Left lobe of liver (tissue), 2 donors: ENCODE measurements around the gene PLEKHG4. TPM values are rescaled to one million over a fixed set of nuclear protein-coding genes. Genes with fewer than 3 reads are reported as not detected.
A peak's percentile ranks its signal among the peaks of the same experiment; 100 is the strongest.

Source experiments
- ATAC-seq: fragments of 200-7000 bp; cut with Tn5 transposase; one replicate; pipeline ENCODE4 v1.9.1; 2020; ENCODE audit warnings: mild to moderate bottlenecking, moderate library complexity
- DNase-seq: peaks from one replicate; pipeline ENCODE4 v3.0.0-alpha.2; 2020; ENCODE audit warnings: low spot score
- total RNA-seq: library from RNA; stranded (reverse); gene quantifications from one replicate; pipeline ENCODE4 v1.2.1, GENCODE V29; 2021
- donor health status: DM: no; HTN: no; CAD: no; lungs with moderate emphysema.
- donor health status: DM: no; HTN: yes; CAD: no.

Gene PLEKHG4
- total RNA-seq, 1 donor from 2014 or later: 0.20 TPM

DNA sequence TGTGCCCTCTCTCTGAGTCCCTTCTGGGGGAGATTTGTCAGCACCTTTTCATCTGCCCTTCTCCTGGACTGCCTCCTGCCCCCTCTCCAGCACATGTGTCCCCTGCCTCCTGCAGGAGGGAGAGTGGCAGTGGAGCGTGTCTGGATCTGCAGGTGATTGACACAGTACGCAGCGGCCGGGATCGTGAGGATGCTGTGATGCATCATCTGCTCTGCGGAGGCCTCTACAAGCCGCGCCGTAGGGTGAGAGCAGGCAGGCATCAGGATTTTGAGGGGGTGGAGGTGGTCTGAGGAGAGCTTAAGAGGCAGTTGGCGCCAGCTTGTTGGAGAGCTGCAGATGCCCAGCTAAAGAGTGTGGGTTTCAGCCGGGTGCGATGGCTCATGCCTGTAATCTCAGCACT lies 19.6 kb upstream of the PLEKHG4 start:
- ATAC-seq: no peak
- no peak for DNase-seq

DNA sequence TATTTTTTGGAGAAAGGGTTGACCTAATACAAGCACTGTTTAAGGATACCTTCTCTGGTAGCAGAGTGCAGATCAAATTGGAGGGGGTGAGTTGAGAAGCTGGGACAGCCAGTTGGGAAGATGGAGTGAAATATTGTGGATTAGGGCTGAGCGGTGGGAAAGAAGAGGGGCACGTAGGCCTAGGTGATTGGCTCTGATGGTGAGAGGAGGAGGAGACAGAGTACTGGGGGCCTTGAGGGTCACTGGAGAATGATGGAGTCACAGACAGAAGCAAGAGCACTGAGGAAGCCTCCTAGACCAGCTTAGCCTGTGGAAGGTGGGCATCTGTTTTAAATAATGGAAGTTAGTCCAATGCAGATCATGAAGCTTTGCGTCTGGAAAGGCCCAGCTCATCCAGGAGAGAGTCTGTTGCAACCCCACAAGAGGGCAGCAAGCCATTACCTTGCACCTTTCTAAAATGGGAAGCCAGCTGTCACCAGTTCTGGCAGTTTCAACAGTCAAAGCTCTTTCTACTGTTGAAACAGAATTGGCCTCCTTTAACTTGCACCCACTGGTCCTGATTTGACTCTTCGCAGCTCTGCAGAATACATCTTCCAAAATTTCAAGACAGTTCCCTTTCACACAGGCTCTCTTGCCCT lies 18.8 kb upstream of the PLEKHG4 start:
- no peak for DNase-seq
- ATAC-seq: peak; percentile 93

DNA sequence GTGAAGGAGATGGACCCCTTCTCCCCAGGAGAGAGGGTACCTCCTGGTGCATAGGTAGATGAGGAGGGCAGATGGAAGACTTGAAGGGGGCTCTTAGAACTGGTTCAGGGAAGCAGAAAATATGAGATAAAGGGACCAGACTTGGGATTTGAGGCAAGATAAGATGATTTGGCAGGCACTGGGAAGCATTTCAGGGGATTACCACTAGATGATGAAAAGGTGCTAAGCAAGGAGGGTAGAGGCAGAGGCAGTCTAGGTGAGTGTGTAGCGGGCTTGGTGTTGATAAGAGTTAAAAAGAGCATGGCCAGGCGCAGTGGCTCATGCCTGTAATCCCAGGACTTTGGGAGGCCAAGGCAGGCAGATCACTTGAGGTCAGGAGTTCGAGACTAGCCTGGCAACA lies 16.1 kb upstream of the PLEKHG4 start:
- no peak for ATAC-seq
- no peak for DNase-seq

DNA sequence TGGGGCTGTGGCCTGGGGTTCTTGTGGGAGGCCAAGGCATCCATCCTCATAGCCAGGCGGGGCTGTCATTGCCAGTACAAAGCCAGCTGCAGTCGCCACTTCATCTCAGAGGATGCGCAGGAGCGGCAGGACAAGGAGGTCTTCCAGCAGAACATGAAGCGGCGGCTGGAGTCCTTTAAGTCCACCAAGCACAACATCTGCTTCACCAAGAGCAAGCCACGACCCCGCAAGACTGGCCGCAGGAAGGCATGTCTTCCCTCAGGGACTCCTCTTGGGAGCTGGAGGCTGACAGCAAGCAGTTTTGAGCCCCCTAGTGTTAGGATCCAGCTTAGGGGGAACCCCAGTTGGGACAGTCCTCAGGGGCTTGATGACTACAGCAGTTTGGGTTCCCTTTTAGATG lies 15.1 kb upstream of the PLEKHG4 start:
- no peak for DNase-seq
- ATAC-seq: no peak

DNA sequence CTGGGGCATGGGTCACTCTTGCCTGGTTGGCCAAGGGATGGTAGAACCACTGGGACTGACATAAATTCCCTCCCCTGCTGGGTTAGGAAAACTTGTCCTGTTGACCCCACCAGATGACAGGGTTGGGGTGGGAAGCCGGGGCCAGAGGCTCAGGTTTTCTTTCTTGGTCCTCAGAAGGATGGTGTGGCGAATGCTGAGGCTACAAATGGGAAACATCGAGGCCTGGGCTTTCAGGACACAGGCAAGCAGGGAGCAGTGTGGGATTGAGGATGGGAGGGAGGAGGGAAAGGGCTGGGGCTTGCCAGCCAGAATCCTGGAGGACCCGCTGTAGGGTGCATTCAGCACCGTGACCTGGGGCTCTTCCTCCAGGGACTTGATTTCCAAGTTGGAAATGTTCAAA lies 14.5 kb upstream of the PLEKHG4 start:
- no peak for DNase-seq
- ATAC-seq: no peak

DNA sequence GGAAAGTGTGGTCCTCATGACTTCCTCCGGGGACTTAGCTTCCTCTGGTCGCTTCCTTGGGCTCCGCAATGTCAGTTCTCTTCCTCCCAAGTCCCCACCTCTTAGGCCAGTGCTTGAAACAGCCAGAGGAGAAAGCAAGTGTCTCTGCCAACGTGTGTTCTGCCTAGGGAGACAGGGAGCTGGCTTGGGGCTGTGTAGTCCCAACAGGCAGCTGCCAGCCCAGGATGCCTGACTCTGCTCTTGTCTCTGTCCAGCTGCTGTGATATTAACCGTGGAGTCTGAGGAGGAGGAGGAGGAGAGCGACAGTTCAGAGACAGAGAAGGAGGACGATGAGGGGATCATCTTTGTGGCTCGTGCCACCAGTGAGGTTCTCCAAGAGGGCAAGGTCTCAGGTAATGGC lies 13.5 kb upstream of the PLEKHG4 start:
- no peak for ATAC-seq

DNA sequence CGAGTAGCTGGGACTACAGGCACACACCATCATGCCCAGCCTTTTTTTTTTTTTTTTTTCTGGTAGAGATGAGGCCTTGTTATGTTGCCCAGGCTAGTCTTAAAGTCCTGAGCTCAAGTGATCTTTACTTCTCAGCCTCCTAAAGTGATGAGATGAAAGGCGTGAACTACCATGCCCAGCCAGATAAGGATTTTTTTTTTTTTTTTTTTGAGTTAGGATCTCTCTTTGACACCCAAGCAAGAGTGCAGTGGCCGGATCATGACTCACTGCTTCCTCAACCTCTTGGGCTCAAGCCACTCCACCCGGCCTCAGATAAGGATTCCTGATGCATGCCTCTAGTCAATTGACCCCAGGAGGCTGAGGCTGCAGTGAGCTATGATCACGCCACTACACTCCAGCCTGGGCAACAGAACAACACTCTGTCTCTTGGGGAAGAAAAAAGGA lies 11.2 kb upstream of the PLEKHG4 start:
- DNase-seq (no peak), ATAC-seq (peak; percentile 35)

More for the DNA sequence above, 13.5 kb upstream of the PLEKHG4 start:
- no peak for DNase-seq

DNA sequence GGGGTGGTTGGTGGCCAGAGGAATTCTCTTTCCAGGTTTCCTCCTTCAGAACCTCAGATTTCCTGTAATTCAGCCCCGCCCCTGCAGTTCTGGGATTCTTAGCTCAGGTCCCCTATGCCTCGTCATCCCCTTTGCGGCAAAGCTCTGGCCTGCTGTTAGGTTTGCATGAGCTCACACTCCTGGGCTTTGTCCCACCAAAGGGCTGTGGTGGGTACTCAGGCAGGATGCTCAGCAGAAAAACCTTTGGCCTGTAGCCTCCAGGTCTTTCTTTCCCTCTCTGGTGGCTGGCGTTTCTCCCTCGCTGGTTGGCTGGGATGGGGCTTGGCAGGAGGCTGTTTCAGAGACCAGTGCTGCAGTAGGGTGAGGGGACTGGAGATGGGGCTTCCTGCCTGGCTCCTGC lies 9.6 kb upstream of the PLEKHG4 start:
- no peak for ATAC-seq
- no peak for DNase-seq

DNA sequence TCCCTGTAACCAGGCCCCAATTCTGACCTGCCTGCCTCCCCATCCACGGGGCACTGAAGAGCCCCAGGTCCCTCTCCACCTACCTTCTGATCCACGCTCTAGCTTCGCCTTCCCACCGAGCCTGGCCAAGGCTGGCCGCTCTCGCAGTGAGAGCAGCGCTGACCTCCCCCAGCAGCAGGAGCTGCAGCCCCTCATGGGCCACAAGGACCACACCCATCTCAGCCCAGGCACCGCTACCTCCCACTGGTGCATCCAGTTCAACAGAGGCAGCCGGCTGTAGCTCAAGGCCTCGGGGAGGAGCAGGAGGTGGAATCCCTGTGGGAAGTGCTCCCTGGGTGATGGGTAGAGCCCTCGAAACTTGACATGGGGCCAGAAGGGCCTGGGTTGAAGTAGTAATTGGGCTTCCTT lies 8.4 kb upstream of the PLEKHG4 start:
- ATAC-seq (no peak), DNase-seq (no peak)

DNA sequence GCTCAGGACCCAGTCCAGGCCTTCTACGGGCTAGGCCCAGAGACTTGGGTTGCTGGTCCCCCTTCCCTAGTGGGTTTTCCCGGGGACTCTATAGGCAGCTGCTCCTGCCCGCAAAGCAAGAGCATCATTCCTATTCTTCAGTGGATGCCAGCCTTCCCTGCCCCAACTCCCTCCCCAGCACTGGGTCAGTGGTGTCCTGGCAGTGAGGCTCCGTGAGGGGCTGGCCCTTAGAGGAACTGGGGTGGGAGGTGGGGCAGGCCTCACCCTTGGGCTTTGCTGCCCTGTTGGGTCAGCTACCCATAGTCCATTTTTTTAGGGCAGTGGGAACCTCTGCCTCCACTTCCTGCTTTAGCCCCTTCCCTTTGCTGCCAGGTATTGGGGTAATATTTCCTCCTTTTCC lies 7.9 kb upstream of the PLEKHG4 start:
- DNase-seq (no peak), ATAC-seq (no peak)

DNA sequence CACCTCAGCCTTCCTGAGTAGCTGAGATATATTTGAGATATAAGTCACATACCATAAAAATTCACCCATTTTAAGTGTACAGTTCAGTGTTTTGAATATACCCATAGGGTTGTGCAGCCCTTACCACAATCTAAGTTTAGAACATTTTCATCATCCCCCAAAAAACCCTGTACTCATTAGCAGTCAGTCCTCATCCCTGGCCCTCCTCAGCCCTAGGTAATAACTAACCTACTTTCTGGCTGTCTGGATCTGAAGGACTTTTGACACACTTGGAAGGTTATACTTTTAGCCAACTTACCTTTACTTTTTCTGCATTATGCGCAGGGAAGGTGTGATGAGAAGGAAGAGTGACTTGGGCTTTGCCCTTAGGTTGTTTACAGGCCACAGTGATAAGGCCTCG lies 4.0 kb upstream of the PLEKHG4 start:
- ATAC-seq (no peak), DNase-seq (no peak)

DNA sequence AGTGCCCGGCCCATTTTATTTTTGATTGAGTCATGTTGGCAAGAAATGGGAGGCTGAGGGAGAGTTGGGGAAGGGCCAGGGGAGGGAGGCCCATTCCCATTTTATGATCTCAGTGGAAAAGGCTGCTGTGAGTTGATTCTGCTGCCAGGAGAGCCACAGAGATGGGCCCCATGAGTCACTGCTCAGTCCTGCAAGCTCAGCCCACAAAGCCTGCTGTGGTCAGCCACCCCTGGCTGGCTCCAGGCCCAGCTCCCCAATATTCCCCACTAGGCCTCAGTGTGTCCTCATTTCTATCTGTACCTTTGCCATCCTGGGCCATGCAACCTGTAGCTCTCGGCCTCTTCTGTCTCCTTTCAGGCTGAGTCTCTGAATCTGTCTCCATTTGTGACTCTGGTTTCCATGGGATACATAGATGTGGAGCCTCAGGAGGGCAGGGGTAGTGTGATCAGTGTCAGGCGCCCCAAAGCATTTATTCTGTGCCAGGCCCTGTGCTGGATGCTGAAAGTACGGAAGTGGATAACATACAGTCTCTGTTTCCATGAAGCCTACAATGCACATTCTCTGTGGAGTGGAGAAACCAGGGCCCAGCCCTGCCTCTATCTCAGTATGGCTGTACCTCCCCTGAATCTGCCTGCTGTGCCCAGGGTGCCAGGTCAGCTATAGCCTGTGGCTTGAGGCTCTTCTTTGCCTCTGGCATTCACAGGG lies 1.9 kb upstream of the PLEKHG4 start:
- ATAC-seq (no peak), DNase-seq (no peak)

DNA sequence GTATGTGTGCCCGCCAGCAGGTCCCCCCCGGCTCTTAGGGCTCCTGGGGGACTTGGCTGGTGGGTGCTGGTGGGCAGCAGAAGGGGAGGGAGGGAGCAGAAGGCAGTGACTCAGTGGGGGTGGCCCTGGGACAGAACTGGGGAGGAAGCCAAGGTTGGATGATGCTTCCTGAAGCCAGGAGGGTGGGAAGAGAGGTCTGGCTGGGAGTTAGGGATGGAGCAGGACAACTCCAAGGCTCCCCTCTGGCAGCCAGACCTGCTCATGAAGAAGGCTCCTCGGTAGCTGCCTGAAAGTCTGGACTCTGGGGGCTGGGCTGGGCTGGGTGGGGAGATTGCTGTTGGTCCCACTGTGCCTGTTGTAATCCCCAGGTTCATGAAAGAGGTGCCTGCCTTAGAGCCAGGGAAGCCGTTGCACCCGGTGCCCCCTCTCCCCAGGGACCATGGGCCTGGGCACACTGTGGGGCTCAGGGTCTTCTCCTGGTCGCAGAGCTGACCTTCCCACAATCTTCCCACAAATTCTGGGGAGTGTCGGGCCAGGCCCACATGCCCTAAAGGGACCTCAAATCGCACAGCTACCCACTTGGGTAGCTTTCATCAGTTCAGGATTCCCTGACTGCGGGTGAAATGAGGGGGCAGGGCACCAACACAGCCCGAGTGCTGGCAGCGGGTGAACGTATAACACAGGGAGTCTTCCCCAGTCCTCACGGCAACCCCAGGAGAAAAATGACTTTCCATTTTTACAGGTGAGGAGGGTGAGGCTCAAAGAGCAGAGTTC lies 1.1 kb upstream of the PLEKHG4 start:
- ATAC-seq (no peak), DNase-seq (no peak)

DNA sequence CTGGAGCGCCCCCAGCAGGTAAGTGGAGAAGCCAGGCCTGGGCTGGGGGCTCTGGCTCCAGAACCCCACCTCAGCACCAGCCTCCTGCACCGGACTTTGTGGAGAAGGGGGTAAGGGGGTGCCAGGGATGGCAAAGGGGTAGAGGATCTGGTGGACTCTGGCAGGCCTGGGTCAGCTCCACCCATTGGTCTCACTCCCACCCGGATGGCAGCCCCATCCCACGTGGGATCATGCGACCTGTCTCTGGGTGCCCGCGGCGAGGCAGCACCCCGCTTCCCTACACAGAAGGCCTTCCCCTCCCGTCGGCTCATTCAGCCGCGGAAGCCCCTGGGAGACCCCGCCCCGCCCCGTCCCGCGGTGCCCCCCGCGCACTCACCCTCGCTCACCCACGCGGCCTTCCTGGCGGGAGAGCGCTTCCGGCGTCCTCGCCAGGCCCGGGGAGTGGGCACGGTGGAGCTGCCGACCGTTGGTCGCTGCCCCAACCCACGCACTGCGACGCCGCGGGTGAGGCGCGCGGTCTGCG lies 498 bp upstream of the PLEKHG4 start:
- DNase-seq: no peak

DNA sequence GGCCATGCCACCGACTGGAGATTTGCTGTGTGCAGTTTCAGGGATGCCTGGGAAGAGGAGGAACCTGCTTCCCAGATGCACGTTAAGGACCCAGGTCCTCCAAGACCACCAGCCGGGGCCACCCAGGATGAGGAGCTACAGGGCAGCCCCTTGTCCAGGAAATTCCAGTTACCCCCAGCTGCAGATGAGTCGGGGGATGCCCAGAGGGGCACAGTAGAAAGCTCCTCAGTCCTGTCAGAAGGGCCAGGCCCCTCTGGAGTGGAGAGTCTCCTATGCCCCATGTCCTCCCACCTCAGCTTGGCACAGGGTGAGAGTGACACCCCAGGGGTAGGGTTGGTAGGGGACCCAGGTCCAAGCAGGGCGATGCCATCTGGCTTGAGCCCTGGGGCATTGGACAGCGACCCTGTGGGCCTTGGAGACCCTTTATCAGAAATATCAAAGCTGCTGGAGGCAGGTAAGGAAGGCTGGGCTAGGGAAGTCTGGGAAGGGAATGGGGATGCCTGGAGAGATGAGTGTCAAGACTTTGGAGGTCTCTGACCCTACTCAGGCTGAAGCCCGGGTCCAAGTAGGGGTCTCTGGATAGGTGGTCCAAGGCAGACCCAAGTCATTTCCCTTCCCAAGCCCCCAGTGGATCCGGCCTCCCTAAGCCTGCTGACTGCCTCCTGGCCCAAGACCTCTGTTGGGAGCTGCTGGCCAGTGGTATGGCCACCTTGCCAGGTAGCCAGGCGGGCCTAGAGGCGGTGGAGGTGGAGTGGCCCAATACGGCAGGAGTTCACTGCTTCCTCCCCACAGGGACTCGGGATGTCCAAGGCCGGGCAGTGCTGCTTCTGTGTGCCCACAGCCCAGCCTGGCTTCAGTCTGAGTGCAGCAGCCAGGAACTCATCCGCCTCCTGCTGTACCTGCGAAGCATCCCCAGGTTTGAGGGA lies 1.0 kb downstream of the PLEKHG4 start:
- no peak for DNase-seq

More for the DNA sequence above, 498 bp upstream of the PLEKHG4 start:
- ATAC-seq: no peak

DNA sequence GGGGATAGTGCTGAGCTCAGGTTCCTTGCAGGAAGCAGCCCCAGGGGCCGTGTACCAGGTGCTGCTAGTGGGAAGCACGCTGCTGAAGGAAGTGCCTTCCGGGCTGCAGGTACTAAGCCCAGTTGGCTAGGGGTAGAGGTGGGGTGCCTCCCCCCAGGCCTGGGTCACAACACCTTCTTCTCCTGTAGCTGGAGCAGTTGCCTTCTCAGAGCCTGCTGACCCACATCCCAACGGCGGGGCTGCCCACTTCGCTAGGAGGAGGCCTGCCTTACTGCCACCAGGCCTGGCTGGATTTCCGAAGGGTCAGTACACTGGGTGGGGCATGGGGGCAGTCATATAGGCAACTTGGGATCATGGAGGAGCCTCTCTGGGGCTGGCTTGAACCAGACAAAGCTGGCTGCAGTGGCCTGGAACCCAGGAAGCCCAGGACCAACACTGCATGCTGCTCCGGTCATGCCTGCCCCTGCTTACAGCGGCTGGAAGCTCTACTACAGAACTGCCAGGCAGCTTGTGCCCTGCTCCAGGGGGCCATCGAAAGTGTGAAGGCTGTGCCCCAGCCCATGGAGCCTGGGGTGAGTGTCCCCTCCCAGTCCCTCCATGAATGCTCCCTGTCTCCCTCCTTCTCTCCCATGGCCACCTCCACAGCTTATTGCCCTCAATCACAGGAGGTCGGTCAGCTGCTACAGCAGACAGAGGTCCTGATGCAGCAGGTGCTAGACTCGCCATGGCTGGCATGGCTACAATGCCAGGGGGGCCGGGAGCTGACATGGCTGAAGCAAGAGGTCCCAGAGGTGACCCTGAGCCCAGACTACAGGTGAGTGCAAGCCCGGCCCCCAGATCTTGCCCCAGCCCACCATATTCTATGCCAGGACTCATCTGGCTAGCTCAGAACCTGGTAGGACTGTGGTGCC lies 2.5 kb downstream of the PLEKHG4 start:
- ATAC-seq (no peak), DNase-seq (no peak)

More for the DNA sequence above, 1.0 kb downstream of the PLEKHG4 start:
- ATAC-seq: no peak

DNA sequence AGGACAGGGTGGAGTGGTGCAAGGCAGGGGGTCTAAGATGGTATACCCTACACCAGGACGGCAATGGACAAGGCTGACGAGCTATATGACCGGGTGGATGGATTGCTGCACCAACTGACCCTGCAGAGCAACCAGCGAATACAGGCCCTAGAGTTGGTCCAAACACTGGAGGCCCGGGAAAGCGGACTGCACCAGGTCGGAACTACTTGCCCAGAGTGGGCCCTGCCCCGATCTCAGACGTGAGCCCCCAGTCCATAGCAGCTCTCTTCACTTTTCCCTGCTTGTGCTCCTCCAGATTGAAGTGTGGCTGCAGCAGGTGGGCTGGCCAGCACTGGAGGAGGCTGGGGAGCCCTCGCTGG lies 3.1 kb downstream of the PLEKHG4 start:
- no peak for DNase-seq

DNA sequence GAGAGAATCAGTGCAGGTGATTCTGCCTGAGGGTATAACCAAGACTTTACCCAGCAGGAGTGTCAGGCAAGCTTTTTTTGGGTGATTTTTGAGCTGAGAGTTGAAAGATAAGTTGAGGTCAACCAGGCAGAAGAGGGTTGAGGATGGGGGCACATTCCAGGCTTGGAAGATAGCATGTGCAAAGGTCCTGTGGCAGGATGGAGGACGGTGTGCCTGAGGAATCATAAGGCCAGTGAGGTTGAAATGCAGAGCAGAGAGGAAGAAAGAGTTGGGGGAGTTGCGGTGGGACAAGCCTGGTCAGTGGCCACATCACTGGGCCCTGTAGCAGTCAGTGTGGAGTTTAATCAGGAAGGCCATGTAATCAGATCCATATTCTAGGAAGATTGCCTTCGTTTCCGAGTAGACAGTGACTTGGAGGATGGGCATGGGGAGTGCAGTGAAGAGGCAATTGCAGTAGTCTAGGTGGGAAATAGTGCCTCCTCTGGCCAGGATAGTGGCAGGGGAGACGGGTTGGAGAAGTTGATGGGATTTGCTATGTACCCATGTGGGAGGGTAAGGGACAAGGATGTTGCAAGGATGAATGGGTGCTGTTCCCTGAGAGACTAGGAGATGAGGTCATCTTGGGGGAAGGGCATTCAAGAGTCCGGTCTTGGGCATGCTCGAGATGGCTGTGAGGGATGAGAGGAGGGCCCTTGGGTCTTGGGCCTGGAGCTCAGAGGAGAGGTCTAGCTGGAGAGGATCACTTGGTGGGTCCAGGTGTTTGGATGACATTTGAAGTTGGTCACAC lies 3.9 kb downstream of the PLEKHG4 start:
- ATAC-seq (no peak), DNase-seq (no peak)

More for the DNA sequence above, 3.1 kb downstream of the PLEKHG4 start:
- ATAC-seq: no peak
